ENCODE measurements around the gene SIM1. TPM values are rescaled to one million over a fixed set of nuclear protein-coding genes. Genes with fewer than 3 reads are reported as not detected.

Gene SIM1
- total and polyA plus RNA-seq, 2 experiments from 2014 or later = not detected

DNA sequence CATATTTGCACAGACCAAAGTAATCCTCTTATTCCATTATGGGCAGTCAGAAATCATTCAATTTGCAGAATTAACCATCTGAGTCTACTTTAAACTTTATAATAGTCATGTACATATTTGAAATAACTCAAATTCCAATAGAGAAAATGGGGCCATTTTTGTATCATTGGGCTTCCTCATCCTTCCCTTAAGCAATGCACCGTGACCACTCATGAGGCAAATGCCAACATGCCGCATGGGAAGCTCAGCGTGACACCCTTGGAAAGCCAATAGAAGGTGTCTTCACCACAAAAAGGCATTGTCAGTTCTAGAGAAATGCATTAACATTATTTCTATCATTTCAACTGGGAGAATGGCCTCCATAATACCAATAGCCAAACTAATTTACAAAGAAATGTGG is 38.5 kb downstream of the SIM1 start:
- no peaks in the 10 kb centered on the region for H3K4me1 ChIP-seq (ENCODE audit: low read depth)
- H3K36me3 ChIP-seq = no peaks in the 10 kb centered on the region
- no peaks in the 10 kb centered on the region for H3K9me3 ChIP-seq (ENCODE audit: low read depth)
- DNase-seq (ENCODE audit: low read depth in 1 of 2, low spot score in 1 of 2) = no peak
- TF ChIP-seq, protein P1, sequence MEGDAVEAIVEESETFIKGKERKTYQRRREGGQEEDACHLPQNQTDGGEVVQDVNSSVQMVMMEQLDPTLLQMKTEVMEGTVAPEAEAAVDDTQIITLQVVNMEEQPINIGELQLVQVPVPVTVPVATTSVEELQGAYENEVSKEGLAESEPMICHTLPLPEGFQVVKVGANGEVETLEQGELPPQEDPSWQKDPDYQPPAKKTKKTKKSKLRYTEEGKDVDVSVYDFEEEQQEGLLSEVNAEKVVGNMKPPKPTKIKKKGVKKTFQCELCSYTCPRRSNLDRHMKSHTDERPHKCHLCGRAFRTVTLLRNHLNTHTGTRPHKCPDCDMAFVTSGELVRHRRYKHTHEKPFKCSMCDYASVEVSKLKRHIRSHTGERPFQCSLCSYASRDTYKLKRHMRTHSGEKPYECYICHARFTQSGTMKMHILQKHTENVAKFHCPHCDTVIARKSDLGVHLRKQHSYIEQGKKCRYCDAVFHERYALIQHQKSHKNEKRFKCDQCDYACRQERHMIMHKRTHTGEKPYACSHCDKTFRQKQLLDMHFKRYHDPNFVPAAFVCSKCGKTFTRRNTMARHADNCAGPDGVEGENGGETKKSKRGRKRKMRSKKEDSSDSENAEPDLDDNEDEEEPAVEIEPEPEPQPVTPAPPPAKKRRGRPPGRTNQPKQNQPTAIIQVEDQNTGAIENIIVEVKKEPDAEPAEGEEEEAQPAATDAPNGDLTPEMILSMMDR (IDR thresholded peaks at IDR 0.05; ENCODE audit: low read depth, low read length) = no peak
- H3K27ac ChIP-seq = no peak overlapping the region
- H3K27me3 ChIP-seq = no peaks in the 10 kb centered on the region
- H3K4me3 ChIP-seq = no peak overlapping the region

DNA sequence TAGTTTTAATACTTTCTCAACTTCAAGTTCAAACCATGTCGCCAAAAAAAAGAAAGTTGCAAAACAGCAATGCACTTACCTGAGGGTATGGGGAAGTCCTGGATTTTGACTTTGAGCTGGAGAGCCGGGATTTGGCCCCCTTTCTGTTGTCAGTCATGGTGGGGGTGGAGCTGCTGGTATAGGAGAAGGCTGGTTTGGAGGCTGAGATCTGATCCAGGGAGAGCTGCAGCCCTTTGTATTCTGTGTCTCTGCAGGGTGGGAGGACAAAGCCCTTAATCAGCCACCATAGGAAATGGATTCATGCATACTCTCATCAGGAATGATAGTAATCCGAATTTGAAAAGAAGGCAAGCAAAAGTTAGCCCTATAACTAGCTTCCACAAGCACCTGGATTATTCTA is 44.0 kb downstream of the SIM1 start:
- Histone ChIP-seq H3K4me3 (no peak overlapping the region), H3K4me1 (ENCODE audit: low read depth) (no peaks in the 10 kb centered on the region), H3K9me3 (ENCODE audit: low read depth) (no peaks in the 10 kb centered on the region), H3K27me3 (no peaks in the 10 kb centered on the region), H3K36me3 (no peaks in the 10 kb centered on the region), H3K27ac (no peak overlapping the region)
- DNase-seq (ENCODE audit: low read depth in 1 of 2, low spot score in 1 of 2) = no peak
- TF ChIP-seq, protein P1 (IDR thresholded peaks at IDR 0.05; ENCODE audit: low read depth, low read length) = no peak

DNA sequence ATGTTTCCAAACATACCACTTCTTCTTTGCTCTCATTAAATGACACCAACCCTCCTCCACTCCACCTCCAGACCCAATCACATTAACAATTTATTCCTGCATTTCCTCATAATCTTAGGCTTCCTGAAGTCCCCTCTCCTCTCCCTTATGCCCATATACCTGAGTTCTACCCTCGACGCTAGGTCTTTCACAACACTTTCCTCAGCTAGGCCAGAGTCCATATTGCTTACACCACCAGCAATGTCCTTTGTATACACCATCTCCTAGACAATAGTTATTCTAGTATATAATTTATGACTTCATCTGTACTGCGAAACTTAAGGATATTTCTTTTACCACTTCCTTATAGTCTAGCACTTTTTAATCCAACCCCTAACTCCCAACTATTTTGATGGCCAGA is 47.7 kb downstream of the SIM1 start:
- no peak overlapping the region for H3K4me3 ChIP-seq
- no peaks in the 10 kb centered on the region for H3K9me3 ChIP-seq (ENCODE audit: low read depth)
- no peak overlapping the region for H3K27ac ChIP-seq
- no peaks in the 10 kb centered on the region for H3K4me1 ChIP-seq (ENCODE audit: low read depth)
- H3K36me3 ChIP-seq = no peaks in the 10 kb centered on the region
- no peak for DNase-seq (ENCODE audit: low read depth in 1 of 2, low spot score in 1 of 2)
- TF ChIP-seq, protein P1 (IDR thresholded peaks at IDR 0.05; ENCODE audit: low read depth, low read length) = no peak
- H3K27me3 ChIP-seq = no peaks in the 10 kb centered on the region

DNA sequence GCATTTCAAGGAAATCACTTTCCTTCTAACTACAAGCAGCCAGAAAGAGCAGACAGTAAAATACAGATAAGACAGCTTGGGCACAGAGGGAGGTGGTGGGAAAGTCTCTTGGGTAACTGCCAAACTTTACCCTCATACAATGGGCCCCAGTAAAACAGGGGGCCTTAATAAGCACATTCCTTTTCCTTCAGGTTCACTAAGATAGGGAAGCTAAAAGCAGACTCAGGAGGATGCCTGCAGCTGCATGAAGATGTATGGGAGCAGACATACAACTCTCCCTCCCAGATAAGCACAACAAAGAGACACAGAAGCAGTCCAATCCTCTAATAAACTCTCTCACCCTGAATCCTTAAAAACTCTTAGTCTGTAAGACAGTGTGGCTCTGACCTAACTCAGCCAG is 49.0 kb downstream of the SIM1 start:
- H3K27me3 ChIP-seq = no peaks in the 10 kb centered on the region
- no peaks in the 10 kb centered on the region for H3K9me3 ChIP-seq (ENCODE audit: low read depth)
- no peak for DNase-seq (ENCODE audit: low read depth in 1 of 2, low spot score in 1 of 2)
- TF ChIP-seq, protein P1 (IDR thresholded peaks at IDR 0.05; ENCODE audit: low read depth, low read length) = no peak
- H3K27ac ChIP-seq = peak overlapping the region; percentile 19
- H3K4me3 ChIP-seq = no peak overlapping the region
- H3K36me3 ChIP-seq = no peaks in the 10 kb centered on the region
- H3K4me1 ChIP-seq (ENCODE audit: low read depth) = no peaks in the 10 kb centered on the region

DNA sequence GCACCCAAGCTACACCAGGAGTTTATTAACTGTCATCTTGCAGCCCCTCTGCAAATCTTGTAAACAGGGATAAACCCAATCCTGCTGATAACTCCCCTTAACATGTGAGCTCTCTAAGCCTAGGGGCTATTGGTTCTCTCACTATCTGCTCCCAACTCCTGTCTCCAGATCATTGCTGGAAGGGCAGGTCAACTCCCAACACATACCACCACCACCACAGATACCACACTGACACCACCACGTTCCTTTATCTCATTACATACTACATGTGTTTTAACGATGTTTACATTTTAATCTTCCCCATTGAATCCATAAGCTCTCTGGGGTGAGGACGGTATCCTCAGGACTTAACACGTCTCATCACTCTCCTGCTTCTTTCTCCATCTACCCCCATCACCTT is 51.8 kb downstream of the SIM1 start:
- peaks cover 8% of the 10 kb centered on the region for H3K27me3 ChIP-seq
- H3K36me3 ChIP-seq = no peaks in the 10 kb centered on the region
- TF ChIP-seq, protein P1 (IDR thresholded peaks at IDR 0.05; ENCODE audit: low read depth, low read length) = no peak
- H3K27ac ChIP-seq = no peak overlapping the region
- H3K4me3 ChIP-seq = no peak overlapping the region
- DNase-seq (ENCODE audit: low read depth in 1 of 2, low spot score in 1 of 2) = no peak
- no peaks in the 10 kb centered on the region for H3K4me1 ChIP-seq (ENCODE audit: low read depth)
- H3K9me3 ChIP-seq (ENCODE audit: low read depth) = no peaks in the 10 kb centered on the region

DNA sequence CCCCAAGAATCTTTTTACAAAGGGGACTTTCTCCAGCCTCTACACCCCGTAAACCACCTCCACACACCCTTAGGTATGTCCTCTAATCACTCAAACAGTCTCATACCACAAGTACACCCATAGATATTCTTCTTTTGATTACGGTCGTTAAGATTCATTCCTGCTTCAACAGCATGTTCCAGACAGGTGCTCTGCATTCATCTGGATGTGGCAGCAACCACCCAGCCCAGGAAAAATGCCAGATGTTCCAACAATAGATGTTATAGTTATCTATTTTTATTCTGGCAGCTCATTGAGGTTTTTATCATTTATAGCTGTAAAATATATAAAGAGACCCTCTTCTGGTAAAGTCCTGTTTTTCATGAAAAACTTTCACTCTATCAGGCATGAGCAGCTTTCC is 60.7 kb downstream of the SIM1 start:
- TF ChIP-seq, protein P1 (IDR thresholded peaks at IDR 0.05; ENCODE audit: low read depth, low read length) = no peak
- peaks cover 26% of the 10 kb centered on the region for H3K27me3 ChIP-seq
- no peak for DNase-seq (ENCODE audit: low read depth in 1 of 2, low spot score in 1 of 2)
- no peaks in the 10 kb centered on the region for H3K9me3 ChIP-seq (ENCODE audit: low read depth)
- H3K36me3 ChIP-seq = no peaks in the 10 kb centered on the region
- no peaks in the 10 kb centered on the region for H3K4me1 ChIP-seq (ENCODE audit: low read depth)
- H3K4me3 ChIP-seq = no peak overlapping the region
- H3K27ac ChIP-seq = no peak overlapping the region

Data from cardiac muscle cell (in vitro differentiated cells and primary cell).